SK-N-MC (cell line): Measurements from ENCODE around the gene HNRNPR.

ENCODE experiments used
- EZH2 ChIP-seq: fragments of 200-600 bp; sonication (generic); IDR thresholded peaks from one replicate; pipeline ENCODE4 v1.6.1; 2017; ENCODE audit warnings: antibody characterized with exemption
- POLR2AphosphoS5 ChIP-seq: IDR thresholded peaks from 2 replicates; pipeline ENCODE4 v1.6.1; 2012; ENCODE audit warnings: mild to moderate bottlenecking, low read depth, low read length, borderline replicate concordance

- TF ChIP-seq EZH2 (no peak), POLR2AphosphoS5 (no peak)
These were observed 40.4 kb upstream of the HNRNPR start for GRCh38 chr1:23384312-23385058.
